ENCODE measurements around the gene SKAP1. TPM values are rescaled to one million over a fixed set of nuclear protein-coding genes. Genes with fewer than 3 reads are reported as not detected.

The SKAP1 gene
- total and polyA plus RNA-seq, 2 donors from 2014 or later, result 34.8 to 42.6 TPM

- no peaks in the 10 kb centered on the region for H3K36me3 ChIP-seq (ENCODE audit: control insufficient read depth in 2 of 3, insufficient read depth in 3 of 3, low read length in 3 of 3)
- FAIRE-seq, result no peak
- no peak for TF ChIP-seq CTCF (IDR thresholded peaks at IDR 0.05; ENCODE audit: borderline replicate concordance, extremely low read depth, insufficient read depth)
- intact Hi-C loops (cut with DNase I), result no loop called here
- H3K27me3 ChIP-seq (ENCODE audit: control insufficient read depth, insufficient read depth, low read length), result no peaks in the 10 kb centered on the region
- peak in 1 of 5 donors; percentile 14 for DNase-seq
- peak overlapping the region in 1 of 2 donors; percentile 63 for H3K27ac ChIP-seq (ENCODE audit: low read depth in 2 of 2, low read length in 2 of 2)
- H3K9ac ChIP-seq (ENCODE audit: low read length in 3 of 3), result no peak overlapping the region
- no peaks in the 10 kb centered on the region for H3K9me3 ChIP-seq (ENCODE audit: control insufficient read depth in 2 of 3, insufficient read depth in 1 of 3, low read length in 3 of 3)
- peaks cover 0 to 5% (median 0%) of the 10 kb centered on the region in 3 donors for H3K4me1 ChIP-seq (ENCODE audit: control insufficient read depth in 2 of 3, insufficient read depth in 2 of 3, low read depth in 1 of 3, low read length in 3 of 3)
- peak overlapping the region in 1 of 3 donors; percentile 34 for H3K4me3 ChIP-seq (ENCODE audit: low read length in 3 of 3)
Measured at GRCh38 chr17:48295362-48296288, 134.4 kb downstream of the SKAP1 start.

- no peaks in the 10 kb centered on the region for H3K27me3 ChIP-seq (ENCODE audit: control insufficient read depth, insufficient read depth, low read length)
- no peaks in the 10 kb centered on the region for H3K36me3 ChIP-seq (ENCODE audit: control insufficient read depth in 2 of 3, insufficient read depth in 3 of 3, low read length in 3 of 3)
- peak overlapping the region in 1 of 2 donors; percentile 63 for H3K27ac ChIP-seq (ENCODE audit: low read depth in 2 of 2, low read length in 2 of 2)
- DNase-seq (peak in 1 of 5 donors; percentile 2), FAIRE-seq (no peak)
- H3K4me3 ChIP-seq (ENCODE audit: low read length in 3 of 3), result peak overlapping the region in 1 of 3 donors; percentile 34
- H3K9ac ChIP-seq (ENCODE audit: low read length in 3 of 3), result no peak overlapping the region
- H3K4me1 ChIP-seq (ENCODE audit: control insufficient read depth in 2 of 3, insufficient read depth in 2 of 3, low read depth in 1 of 3, low read length in 3 of 3), result peaks cover 0 to 5% (median 0%) of the 10 kb centered on the region in 3 donors
- intact Hi-C loops (cut with DNase I), result no loop called here
- H3K9me3 ChIP-seq (ENCODE audit: control insufficient read depth in 2 of 3, insufficient read depth in 1 of 3, low read length in 3 of 3), result no peaks in the 10 kb centered on the region
- TF ChIP-seq CTCF (IDR thresholded peaks at IDR 0.05; ENCODE audit: borderline replicate concordance, extremely low read depth, insufficient read depth), result no peak
Measured at GRCh38 chr17:48294806-48295361, 135.1 kb downstream of the SKAP1 start.

- intact Hi-C loops (cut with DNase I), result no loop called here
- Histone ChIP-seq H3K9me3 (ENCODE audit: control insufficient read depth in 2 of 3, insufficient read depth in 1 of 3, low read length in 3 of 3) (no peaks in the 10 kb centered on the region), H3K27me3 (ENCODE audit: control insufficient read depth, insufficient read depth, low read length) (no peaks in the 10 kb centered on the region), H3K4me3 (ENCODE audit: low read length in 3 of 3) (no peak overlapping the region), H3K9ac (ENCODE audit: low read length in 3 of 3) (no peak overlapping the region), H3K36me3 (ENCODE audit: control insufficient read depth in 2 of 3, insufficient read depth in 3 of 3, low read length in 3 of 3) (no peaks in the 10 kb centered on the region), H3K4me1 (ENCODE audit: control insufficient read depth in 2 of 3, insufficient read depth in 2 of 3, low read depth in 1 of 3, low read length in 3 of 3) (peaks cover 0 to 5% (median 0%) of the 10 kb centered on the region in 3 donors), H3K27ac (ENCODE audit: low read depth in 2 of 2, low read length in 2 of 2) (peak overlapping the region in 1 of 2 donors; percentile 63)
- TF ChIP-seq CTCF (IDR thresholded peaks at IDR 0.05; ENCODE audit: borderline replicate concordance, extremely low read depth, insufficient read depth), result no peak
- FAIRE-seq, result no peak
- peak in 2 of 5 donors; percentile 48 to 49 for DNase-seq
Measured at GRCh38 chr17:48294020-48294805, 135.8 kb downstream of the SKAP1 start.

Data from kidney (tissue), 14 donors.